Right lobe of liver (tissue), 6 donors: Measurements from ENCODE around the gene C1orf56. TPM values are rescaled to one million over a fixed set of nuclear protein-coding genes. Genes with fewer than 3 reads are reported as not detected.

Experiments used
- ATAC-seq, 4 donors: fragments of 200-7000 bp; cut with Tn5 transposase; one replicate each; pipeline ENCODE4 v1.9.1; 2020; ENCODE audit warnings: mild to moderate bottlenecking in 4 of 4, moderate library complexity in 4 of 4
- DNase-seq, 3 donors: peaks; one replicate each; pipeline ENCODE4 v3.0.0-alpha.2; 2020
- H3K27ac ChIP-seq, 3 donors: fragments of 200-600 bp; one replicate each; pipeline ENCODE4 v1.8.0; 2022
- H3K27me3 ChIP-seq, 2 donors: fragments of 200-600 bp; one replicate each; pipeline ENCODE4 v1.8.0; 2022
- H3K36me3 ChIP-seq, 4 donors: fragments of 200-600 bp; sonication (generic) in 1 of 4; one replicate each; pipeline versions ENCODE4 v1.5.1 to v1.8.0; 2017 to 2022; ENCODE audit warnings: control low read depth in 1 of 4
- H3K4me1 ChIP-seq, 4 donors: fragments of 200-600 bp; sonication (generic) in 1 of 4; one replicate each; pipeline versions ENCODE4 v1.5.1 to v1.8.0; 2017 to 2022; ENCODE audit warnings: control low read depth in 1 of 4
- H3K4me3 ChIP-seq, 3 donors: fragments of 200-600 bp; one replicate each; pipeline ENCODE4 v1.8.0; 2022
- H3K9me3 ChIP-seq, 4 donors: fragments of 200-600 bp; sonication (generic) in 1 of 4; one replicate each; pipeline versions ENCODE4 v1.5.1 to v1.8.0; 2017 to 2022; ENCODE audit warnings: control low read depth in 1 of 4
- POLR2A ChIP-seq: fragments of 450-650 bp; IDR thresholded peaks from one replicate; pipeline ENCODE4 v1.6.1; 2017; ENCODE audit warnings: antibody characterized with exemption, mild to moderate bottlenecking
- WGBS: methylation state at CpG from one replicate; pipeline ENCODE4 v1.1.6; 2018; ENCODE audit warnings: low coverage, low lambda C conversion rate; ENCODE audit not compliant: insufficient coverage; ENCODE audit errors: missing lambda C conversion rate; 5-methylcytosine and 5-hydroxymethylcytosine counted together
- intact Hi-C, 2 donors: fragments of 100-400 bp; cut with DNase I; formaldehyde crosslinking; loops; one replicate each; pipeline versions ENCODE4 v1.11.2 to v1.14.1; 2022
- total RNA-seq, 6 experiments: library from RNA; depleted of rRNA in 2 of 6; stranded (reverse); fragments of >200 nt in 2 of 6; fragmentation: NEBNext Ultra II Directional in 3 of 6; extraction: Animal tissue kit (Norgen Biotek cat#: 25700) in 3 of 6; gene quantifications; one replicate each; pipeline versions ENCODE4 v1.1.0 to v1.2.4, GENCODE V29; 2016 to 2023
- TF ChIP-seq, protein P1 (sequence below), 4 donors: fragments of 200-600 bp in 3 of 4; fragments of 450-650 bp in 1 of 4; IDR thresholded peaks; one replicate each; pipeline versions ENCODE4 v1.5.1 to v1.8.0; 2016 to 2022; ENCODE audit warnings: antibody characterized with exemption in 4 of 4, mild to moderate bottlenecking in 2 of 4
- donor health status: DM: no; HTN: yes; CAD: no.
- donor health status: DM: no; HTN: no; CAD: no.
- donor health status: DM: no; HTN: no; CAD: no.
- donor health status: DM: no; HTN: yes; CAD: no.
- donor health status: DM: no; HTN: yes; CAD: no.

The C1orf56 gene
- total RNA-seq, 6 experiments from 2014 or later, result 2.4 to 5.7 (median 3.8) TPM

DNA sequence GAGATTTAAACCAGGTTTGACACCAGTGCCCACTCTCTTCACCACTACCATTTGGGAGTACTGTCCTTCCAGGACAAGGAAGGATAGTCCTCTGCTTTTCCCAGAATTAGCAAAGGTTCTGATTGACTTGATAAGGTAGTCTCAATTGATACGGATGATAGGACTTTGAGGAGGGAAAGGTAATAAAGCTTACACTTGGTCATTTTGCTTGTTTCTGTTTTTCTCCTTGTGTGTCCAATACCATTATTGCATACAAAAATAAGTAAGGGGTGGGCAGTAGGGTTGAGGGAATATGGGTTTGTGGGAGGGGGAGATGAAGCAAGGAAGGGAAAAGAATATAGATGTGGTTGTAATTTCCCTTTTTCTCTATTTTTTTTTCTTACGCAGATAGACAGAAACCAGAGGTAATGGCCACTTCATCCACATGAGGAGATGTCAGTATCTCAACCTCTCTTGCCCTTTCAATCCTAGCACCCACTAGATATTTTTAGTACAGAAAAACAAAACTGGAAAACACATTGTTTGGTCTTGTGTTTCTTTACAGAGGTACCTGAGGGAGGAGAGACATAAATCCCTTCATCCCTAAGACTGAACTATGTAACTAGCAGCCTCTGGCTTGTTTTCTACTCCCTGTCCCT, 2.6 kb downstream of the C1orf56 start:
- DNase-seq, result no peak
- H3K9me3 ChIP-seq, result no peaks in the 10 kb centered on the region
- peaks cover 0 to 7% (median 2%) of the 10 kb centered on the region in 4 donors for H3K4me1 ChIP-seq
- no peak for TF ChIP-seq POLR2A
- TF ChIP-seq, protein P1, sequence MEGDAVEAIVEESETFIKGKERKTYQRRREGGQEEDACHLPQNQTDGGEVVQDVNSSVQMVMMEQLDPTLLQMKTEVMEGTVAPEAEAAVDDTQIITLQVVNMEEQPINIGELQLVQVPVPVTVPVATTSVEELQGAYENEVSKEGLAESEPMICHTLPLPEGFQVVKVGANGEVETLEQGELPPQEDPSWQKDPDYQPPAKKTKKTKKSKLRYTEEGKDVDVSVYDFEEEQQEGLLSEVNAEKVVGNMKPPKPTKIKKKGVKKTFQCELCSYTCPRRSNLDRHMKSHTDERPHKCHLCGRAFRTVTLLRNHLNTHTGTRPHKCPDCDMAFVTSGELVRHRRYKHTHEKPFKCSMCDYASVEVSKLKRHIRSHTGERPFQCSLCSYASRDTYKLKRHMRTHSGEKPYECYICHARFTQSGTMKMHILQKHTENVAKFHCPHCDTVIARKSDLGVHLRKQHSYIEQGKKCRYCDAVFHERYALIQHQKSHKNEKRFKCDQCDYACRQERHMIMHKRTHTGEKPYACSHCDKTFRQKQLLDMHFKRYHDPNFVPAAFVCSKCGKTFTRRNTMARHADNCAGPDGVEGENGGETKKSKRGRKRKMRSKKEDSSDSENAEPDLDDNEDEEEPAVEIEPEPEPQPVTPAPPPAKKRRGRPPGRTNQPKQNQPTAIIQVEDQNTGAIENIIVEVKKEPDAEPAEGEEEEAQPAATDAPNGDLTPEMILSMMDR (IDR thresholded peaks at IDR 0.05), result no peak
- peaks cover 5 to 39% (median 20%) of the 10 kb centered on the region in 4 donors for H3K36me3 ChIP-seq
- intact Hi-C loops, result no loop called here
- no peak for ATAC-seq
- 73% methylated on average over 2 of the region's 2 CpGs for WGBS
- H3K27me3 ChIP-seq, result no peaks in the 10 kb centered on the region
- no peak overlapping the region for H3K27ac ChIP-seq
- H3K4me3 ChIP-seq, result no peak overlapping the region

DNA sequence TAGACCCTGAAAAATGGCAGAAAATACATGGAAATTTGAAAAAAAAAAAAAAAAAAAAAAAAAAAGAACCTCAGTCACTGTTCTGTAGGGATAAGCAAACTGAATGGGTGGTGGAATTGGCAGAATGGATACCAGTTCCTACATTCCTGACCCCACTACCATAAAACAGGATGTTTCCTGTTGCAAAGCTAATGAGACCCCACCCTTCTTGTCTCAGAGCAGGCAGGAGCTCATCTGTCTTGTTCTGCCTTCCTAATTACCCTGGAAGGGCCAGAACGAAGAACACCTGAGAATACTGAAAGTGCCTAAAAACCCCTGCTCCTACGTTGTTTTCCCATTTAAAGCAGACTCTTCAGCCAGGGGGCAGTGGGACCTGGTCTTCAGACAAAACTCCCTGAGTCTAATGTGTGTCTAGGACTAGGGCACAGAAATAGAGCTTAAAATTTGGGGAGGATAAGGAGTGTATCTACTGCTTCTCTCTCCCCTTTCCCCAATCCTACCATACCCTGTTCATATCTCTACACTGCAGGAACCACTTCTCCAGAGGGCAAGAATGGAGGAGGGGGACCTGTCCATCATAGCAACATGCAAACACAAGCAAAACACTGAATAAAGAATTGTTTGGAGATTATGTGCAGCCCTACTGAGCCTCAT, 3.9 kb downstream of the C1orf56 start:
- no peak for DNase-seq
- H3K9me3 ChIP-seq, result no peaks in the 10 kb centered on the region
- no peak for TF ChIP-seq POLR2A
- TF ChIP-seq, protein P1 (IDR thresholded peaks at IDR 0.05), result no peak
- no peak overlapping the region for H3K4me3 ChIP-seq
- no peak for ATAC-seq
- H3K27me3 ChIP-seq, result no peaks in the 10 kb centered on the region
- peaks cover 0 to 14% (median 2%) of the 10 kb centered on the region in 4 donors for H3K4me1 ChIP-seq
- 100% methylated on average over 1 of the region's 2 CpGs for WGBS
- no peak overlapping the region for H3K27ac ChIP-seq
- intact Hi-C loops, result no loop called here
- peaks cover 6 to 46% (median 22%) of the 10 kb centered on the region in 4 donors for H3K36me3 ChIP-seq

DNA sequence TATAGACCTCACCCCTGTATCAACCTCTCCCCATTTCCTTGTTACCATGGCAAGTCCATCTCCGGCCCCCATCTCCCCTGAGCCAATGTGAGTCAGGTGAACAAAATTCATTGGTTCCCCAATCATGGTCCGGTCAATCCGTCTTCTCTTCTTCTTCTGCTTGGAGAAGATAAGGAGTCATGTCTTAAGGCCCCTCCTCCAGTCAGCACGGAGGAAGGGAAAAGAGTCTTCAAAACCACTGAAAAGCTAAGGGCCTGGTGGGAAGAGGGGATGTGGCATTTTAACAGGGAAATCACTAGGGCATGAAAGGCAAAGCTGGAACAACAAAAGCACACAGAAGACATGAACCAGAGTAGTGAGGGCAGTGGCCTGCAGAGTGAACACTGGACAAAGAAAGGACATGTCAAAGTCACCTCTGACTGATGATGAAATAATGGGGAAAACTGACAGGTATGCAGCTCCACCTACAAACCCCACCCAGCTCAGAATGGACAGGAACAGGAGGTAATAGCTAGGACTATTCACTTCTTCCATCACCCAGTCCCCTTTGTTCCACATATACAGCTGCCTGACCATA, 7.5 kb downstream of the C1orf56 start:
- Histone ChIP-seq H3K9me3 (no peaks in the 10 kb centered on the region), H3K27ac (no peak overlapping the region), H3K4me3 (no peak overlapping the region), H3K4me1 (peaks cover 0 to 17% (median 4%) of the 10 kb centered on the region in 4 donors), H3K36me3 (peaks cover 6 to 46% (median 22%) of the 10 kb centered on the region in 4 donors), H3K27me3 (no peaks in the 10 kb centered on the region)
- 71% methylated on average over 4 of the region's 4 CpGs for WGBS
- ATAC-seq, result no peak
- intact Hi-C loops, result no loop called here
- TF ChIP-seq, protein P1 (IDR thresholded peaks at IDR 0.05), result no peak
- TF ChIP-seq POLR2A, result no peak
- DNase-seq, result no peak

DNA sequence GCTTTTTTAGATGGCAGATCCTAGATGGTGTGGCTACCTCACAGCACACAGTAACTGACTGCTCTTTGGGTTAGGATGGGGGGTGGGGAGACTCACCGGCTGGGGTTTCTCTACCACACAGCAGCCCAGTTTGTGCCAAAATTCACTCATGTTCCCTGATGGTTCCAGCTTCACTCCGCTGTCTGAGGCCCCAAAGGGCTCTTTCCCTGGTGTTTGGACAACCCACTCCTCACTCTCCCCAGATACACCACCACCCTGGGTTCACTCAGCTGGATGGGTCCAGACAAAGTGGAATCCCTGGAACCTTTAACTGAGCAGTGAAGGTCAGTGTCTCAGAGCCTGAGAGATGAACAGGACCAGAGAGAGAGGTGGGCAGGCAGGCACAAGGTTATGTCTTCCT, 8.0 kb downstream of the C1orf56 start:
- no peaks in the 10 kb centered on the region for H3K9me3 ChIP-seq
- DNase-seq (no peak), ATAC-seq (no peak)
- intact Hi-C loops, result no loop called here
- peak overlapping the region in 1 of 3 donors; percentile 47 for H3K27ac ChIP-seq
- WGBS, result no CpG with 5 or more reads among the region's 2 CpGs
- peaks cover 6 to 46% (median 22%) of the 10 kb centered on the region in 4 donors for H3K36me3 ChIP-seq
- no peaks in the 10 kb centered on the region for H3K27me3 ChIP-seq
- H3K4me3 ChIP-seq, result no peak overlapping the region
- TF ChIP-seq, protein P1 (IDR thresholded peaks at IDR 0.05), result no peak
- no peak for TF ChIP-seq POLR2A
- peaks cover 0 to 18% (median 4%) of the 10 kb centered on the region in 4 donors for H3K4me1 ChIP-seq
